DMS79 treated with DMSO at 0.1 percent for 48 hours (cell line): ENCODE data around the gene MCEMP1.

Experiments used
- DNase-seq: peaks from one replicate; lab custom pipeline; 2025; lab: John Stamatoyannopoulos, UW

The MCEMP1 gene

DNA sequence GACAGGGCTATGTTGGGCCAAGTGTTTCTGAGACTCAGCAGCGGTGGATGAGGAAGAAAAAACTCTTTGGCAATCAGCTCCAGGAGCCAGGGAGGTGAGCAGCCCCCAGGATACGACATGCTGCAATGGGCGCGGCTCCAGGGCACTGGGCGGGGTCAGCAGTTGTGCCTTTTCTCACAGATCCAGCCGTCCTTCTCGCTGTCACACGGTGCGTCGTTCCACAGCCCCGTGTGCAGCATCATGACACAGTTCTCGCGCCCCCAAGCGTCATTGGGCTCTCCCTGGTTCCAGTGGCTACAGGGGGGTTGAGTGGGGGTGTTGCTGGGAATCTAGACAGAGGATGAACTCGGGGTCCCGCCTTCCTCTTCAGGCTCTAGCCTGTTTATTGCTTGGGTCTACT is 52.3 kb downstream of the MCEMP1 start:
- DNase-seq = no peak
